Activated naive CD4-positive, alpha-beta T cell treated with Interleukin-2 at 50 U/mL for 16 hours (primary cell): Measurements from ENCODE around the gene POLRMT.
"Not testable (repeated sequence)": the region's sequence is repeated elsewhere in the genome, so short reads cannot be mapped to it uniquely, and the experiment has no call there.

Experiments used
- DNase-seq: peaks from one replicate; pipeline ENCODE4 v3.0.0-alpha.2; 2020

Gene POLRMT

DNA sequence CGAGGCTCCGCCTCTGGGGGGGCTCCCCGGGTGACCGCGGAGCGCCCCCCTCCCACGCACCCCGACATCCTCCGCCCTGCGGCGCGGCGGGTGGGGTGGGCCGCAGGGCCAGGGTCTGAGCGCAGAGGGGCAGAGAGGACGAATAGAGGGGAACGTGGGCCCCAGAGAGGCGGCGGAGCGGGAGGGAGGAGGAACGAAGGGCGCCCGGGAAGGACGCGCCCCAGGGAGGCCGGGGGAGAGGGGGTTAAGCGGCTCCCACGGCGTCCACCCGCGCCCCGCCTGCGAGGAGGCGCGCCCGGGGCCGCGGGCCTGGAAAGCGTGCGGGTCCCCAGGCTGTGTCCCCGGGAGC, 42.6 kb downstream of the POLRMT start:
- no peak for DNase-seq

GRCh38 chr19:590396-590745, 43.0 kb downstream of the POLRMT start:
- DNase-seq: peak; percentile 32

DNA sequence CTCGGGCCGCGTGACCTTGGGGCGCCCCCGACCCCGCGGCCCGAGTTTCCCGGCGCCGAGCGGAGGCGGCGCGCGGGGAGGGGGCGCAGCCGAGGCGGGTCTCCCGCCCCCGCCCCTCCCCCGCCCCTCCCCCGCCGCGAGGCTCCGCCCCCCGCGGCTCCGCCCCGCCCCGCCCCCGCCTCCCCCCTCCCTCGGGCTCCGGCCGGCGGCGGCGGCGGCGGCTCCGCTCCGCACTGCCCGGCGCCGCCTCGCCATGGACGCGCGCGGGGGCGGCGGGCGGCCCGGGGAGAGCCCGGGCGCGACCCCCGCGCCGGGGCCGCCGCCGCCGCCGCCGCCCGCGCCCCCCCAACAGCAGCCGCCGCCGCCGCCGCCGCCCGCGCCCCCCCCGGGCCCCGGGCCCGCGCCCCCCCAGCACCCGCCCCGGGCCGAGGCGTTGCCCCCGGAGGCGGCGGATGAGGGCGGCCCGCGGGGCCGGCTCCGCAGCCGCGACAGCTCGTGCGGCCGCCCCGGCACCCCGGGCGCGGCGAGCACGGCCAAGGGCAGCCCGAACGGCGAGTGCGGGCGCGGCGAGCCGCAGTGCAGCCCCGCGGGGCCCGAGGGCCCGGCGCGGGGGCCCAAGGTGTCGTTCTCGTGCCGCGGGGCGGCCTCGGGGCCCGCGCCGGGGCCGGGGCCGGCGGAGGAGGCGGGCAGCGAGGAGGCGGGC, 43.5 kb downstream of the POLRMT start, which contains the start of gene HCN2:
Gene HCN2 (plus strand): TSS at position 189 of the 703 bp plus-strand sequence. CDS start 65 bp downstream, at position 254.
- no peak for DNase-seq

- DNase-seq: no peak
Measured at GRCh38 chr19:588741-589692, 44.3 kb downstream of the POLRMT start.

DNA sequence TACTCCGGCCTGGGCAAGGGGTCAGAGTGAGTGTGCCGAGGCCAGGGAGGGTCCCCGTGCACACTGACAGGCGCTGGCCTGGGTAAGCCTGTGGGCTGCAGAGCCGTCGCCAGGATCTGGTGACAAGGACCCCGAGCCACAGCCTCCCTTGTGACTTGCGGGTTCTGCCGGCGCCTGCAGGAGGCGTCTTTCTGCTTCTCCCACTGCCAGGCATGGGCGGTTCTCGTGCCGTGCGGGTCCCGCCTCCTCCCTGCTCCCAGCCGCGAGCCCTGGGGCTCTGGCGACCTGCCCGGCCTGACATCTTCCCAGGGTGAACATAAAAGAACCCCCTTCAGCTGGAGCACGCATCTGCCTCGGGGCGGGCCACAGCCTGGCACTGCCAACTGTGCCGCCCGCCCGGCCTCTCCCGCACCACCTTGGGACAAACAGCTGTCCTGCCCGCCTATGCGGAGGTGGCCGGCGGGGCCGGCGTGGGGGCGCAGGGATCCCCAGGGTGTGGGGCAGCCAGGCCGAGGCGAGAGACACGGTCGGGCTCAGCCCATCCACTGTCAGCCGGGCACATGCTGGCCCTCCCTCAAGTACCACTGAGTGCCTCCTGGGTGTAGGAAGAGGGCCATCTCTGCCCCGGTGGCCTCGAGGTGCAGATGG, 45.1 kb downstream of the POLRMT start:
- DNase-seq: peak; percentile 72

DNA sequence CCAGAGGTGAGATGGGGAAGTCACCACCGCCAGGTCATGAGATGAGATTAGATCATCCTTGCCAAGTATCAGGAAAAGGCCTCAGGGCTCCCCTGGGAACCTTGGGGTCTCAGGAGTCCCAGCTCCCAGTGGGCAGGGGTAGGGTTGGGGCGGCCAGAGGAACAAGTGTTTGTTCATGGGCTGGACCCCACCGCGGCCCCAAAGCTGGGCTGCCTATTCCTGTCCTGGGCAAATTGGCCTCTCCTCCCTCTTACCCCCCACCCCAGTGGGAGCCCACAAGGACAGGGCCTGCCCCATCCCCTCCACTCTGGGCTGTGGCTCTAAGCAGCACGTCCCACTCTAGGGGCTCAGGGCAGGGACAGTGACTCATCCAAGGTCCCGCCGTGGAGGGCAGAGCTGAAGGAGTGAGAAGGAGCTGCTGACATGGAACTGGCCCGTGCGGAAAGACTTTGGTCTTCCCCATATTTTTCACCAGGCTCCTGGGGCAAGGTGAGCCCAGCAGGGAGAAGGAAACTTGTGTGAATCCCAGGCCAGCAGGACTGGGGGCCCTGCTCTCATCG, 47.7 kb downstream of the POLRMT start:
- DNase-seq: no peak

DNA sequence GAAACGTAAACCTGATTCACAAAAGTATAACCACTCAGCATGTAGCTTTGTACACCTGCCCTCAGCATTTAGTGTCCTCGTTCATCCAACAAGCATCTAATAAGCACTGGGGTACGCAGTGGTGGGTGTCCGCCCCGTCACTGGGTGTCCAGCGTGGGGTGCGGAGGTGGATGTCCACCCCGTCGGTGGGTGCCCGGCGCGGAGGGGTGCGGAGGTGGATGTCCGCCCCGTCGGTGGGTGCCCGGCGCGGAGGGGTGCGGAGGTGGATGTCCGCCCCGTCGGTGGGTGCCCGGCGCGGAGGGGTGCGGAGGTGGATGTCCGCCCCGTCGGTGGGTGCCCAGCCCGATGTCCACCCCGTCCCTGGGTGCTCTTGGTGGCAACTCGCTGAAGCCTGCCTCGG, 48.2 kb downstream of the POLRMT start:
- DNase-seq: not testable (repeated sequence)

GRCh38 chr19:584240-585001, 48.9 kb downstream of the POLRMT start:
- peak; percentile 67 for DNase-seq

DNA sequence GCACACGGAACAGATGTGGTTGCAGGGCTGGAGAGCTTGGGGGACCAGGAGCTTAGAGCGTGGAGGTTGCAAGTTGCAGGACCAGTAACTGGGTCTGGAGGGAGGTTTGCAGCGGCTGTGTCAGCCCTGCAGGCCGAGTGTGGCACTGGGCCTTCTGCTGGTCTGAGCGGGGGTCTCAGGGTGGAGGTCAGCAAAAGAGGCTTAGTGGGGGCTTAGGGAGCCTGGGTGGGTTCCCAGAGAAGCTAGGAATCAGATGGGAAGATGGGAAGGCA, 49.4 kb downstream of the POLRMT start:
- DNase-seq: no peak

DNA sequence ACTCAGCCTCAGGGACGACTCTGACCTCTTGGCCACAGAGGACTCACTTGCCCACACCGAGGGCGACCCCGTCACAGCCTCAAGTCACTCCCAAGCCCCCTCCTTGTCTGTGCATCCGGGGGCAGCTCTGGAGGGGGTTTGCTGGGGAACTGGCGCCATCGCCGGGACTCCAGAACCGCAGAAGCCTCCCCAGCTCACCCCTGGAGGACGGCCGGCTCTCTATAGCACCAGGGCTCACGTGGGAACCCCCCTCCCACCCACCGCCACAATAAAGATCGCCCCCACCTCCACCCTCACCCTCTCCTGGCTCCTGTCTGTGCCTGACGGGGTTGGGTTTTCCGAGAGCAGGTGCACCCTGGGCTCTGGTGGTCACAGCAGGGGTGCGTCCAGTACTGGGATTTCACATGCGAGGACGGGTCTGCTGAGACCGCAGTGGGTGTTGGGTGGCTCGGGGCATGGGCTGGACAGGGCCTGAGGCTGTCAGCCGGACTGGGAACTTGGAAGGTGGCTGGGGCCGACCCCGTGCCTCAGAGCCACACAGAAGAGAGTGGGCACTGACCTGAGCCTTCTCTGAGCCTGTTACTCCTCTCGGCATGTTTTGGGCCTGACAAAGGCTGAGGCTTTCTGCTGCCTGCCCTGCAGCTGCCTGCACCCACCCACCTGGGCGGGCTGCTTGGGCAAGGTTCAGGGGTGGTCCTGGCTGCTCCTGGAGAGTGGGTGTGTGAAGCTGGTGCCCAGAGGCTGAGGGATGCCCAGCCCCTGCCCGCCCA, 50.0 kb downstream of the POLRMT start:
- DNase-seq: no peak

DNA sequence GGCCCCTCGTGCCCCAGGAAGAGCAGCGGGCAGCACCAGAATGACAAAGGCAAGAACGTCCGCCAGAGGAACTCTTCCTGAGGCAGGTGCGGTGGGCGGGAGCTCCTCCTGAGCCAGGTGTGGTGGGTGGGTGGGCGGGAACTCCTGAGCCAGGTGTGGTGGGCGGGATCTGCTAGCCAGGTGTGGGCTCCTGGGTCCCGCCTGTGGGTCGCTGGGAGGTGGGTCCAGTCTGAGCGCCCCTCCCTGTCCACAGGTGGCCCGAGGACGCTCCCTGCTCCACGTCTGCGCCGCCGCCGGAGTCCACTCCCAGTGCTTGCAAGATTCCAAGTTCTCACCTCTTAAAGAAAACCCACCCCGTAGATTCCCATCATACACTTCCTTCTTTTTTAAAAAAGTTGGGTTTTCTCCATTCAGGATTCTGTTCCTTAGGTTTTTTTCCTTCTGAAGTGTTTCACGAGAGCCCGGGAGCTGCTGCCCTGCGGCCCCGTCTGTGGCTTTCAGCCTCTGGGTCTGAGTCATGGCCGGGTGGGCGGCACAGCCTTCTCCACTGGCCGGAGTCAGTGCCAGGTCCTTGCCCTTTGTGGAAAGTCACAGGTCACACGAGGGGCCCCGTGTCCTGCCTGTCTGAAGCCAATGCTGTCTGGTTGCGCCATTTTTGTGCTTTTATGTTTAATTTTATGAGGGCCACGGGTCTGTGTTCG, 50.7 kb downstream of the POLRMT start:
- DNase-seq: no peak

GRCh38 chr19:581399-582111, 51.8 kb downstream of the POLRMT start:
- DNase-seq: no peak

DNA sequence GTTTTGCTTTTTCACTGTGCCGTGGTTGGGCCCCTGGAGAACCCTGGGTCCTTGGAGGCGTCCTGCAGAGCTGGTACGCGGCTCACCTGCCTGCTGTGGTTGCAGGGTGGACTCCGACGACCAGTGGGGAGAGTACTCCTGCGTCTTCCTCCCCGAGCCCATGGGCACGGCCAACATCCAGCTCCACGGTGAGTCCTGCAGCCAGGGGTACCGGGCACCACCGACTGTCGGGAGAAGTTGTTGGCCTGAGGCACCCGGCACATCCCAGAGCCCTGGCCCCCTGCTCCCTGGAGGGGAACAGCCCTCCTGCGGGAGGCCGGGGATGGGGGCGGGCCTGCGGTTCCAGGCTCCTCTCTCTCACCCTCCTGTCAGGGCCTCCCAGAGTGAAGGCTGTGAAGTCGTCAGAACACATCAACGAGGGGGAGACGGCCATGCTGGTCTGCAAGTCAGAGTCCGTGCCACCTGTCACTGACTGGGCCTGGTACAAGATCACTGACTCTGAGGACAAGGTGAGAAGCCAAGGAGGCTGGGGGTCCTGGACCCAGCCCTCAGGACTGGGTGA, 53.0 kb downstream of the POLRMT start:
- DNase-seq: no peak

- no peak for DNase-seq
Measured at GRCh38 chr19:579842-580155, 53.5 kb downstream of the POLRMT start.

DNA sequence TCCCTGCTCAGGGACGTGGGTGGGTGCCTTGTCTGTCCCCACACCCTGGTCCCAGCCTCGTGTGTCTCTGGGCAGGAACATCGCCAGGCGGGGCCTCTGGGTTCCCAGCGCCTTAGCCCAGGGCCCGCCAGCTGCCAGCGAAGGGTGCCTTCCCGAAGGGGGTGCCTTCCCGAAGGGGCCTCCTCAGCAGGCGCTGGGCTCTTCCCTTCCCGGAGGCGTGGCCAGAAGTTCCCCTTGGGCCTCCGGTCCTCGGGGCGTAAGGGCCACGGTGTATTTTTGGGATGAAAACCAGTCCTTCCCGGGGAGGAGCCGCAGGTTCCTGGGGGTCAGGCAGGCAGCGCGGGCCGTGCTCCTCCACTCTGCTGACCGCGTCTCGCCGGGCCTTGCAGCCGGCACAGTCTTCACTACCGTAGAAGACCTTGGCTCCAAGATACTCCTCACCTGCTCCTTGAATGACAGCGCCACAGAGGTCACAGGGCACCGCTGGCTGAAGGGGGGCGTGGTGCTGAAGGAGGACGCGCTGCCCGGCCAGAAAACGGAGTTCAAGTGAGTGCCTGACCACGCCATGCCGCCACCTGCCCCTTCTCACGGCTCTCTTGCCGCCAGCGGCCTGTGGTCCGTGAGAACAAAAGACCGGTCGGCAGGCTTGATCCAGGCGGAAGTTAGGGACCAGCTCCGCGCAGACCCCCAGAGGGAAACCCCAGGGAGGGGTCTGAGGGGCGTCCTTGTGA, 54.1 kb downstream of the POLRMT start:
- no peak for DNase-seq

DNA sequence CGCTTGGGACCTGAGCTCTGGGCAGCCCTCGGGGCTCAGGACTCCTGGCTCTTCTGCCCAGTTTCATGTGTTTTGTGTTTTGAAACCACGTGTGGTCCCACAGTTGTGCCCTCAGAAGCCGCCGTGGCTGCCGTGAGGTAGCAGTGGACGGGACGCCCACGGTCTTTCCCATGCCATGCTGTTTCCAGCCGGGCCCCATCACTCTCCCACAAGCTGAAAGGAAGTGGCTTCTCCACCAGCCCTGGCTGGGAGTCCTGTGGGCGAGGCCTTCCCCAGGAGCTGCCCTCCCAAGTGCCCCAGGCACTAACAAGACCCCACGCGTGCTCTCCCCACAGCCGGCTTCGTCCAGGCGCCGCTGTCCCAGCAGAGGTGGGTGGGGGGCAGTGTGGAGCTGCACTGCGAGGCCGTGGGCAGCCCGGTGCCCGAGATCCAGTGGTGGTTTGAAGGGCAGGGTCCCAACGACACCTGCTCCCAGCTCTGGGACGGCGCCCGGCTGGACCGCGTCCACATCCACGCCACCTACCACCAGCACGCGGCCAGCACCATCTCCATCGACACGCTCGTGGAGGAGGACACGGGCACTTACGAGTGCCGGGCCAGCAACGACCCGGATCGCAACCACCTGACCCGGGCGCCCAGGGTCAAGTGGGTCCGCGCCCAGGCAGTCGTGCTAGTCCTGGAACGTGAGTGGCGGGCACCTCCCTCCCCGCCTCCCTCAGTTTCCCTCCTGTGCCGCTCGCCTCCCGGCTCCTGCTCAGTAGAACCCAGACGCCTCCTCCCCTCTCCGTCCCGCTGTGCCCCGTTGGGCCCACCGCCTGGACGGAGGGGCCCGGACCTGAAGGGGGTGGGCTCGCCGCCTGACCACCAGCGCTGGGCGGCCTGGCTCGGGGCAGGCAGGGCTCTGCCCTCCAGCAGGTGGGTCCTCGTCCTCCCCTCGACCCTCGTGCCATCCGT, 55.6 kb downstream of the POLRMT start:
- DNase-seq: no peak

DNA sequence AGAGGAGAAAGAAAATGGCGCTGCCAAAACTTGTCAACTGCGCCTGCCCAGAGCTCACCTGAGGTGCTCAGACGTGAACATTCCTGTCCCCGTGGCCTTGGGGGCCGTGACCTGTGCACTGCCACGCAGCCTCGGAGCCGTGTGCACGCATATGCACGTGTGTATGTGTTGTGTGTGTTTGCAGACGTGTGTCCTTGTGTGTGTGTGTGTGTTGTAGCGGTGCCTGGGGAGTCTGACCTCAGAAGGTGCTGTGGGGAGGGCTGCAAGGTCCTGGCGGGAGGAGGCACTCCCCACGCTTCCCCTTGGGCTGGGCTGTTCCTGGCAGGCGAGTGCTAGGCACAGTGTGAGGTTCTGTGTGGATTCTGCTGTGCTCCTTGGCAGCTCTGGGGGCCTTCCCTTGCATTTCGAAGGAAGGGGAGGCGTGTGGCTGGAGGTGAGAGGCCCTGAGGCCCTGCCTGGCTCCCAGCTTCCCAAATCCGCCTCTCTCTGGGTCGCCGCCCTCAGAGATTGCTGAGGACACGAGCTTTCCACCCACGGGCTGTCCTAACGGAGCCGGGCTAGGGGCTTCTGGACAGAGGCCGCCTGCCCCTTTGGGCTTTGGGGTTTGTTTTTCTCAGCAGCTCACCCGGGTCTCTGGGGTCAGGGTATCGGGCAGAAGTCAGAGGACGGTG, 56.4 kb downstream of the POLRMT start:
- no peak for DNase-seq
